MM.1S (cell line): Measurements from ENCODE around the gene CHD2.

Source experiments
- DNase-seq: peaks from one replicate; pipeline ENCODE4 v3.0.0-alpha.2; 2015
- H2AFZ ChIP-seq: fragments of 300-600 bp; sonication (generic); 2 replicates; pipeline ENCODE4 v1.6.0; 2016; ENCODE audit warnings: antibody characterized with exemption, low read length
- H3F3A ChIP-seq: fragments of 300-600 bp; sonication (generic); 2 replicates; pipeline ENCODE4 v1.6.1; 2016; ENCODE audit warnings: mild to moderate bottlenecking, antibody characterized with exemption, low read length, moderate library complexity, mixed read lengths; ENCODE audit not compliant: insufficient read depth
- H3K27ac ChIP-seq: fragments of 300-600 bp; sonication (generic); 2 replicates; pipeline ENCODE4 v1.5.1; 2016; ENCODE audit warnings: mild to moderate bottlenecking, low read length
- H3K27me3 ChIP-seq: fragments of 300-600 bp; sonication (generic); replicated peaks from 2 replicates; pipeline ENCODE4 v1.6.0; 2016; ENCODE audit warnings: low read length; ENCODE audit not compliant: insufficient read depth
- H3K36me3 ChIP-seq: fragments of 300-600 bp; sonication (generic); replicated peaks from 2 replicates; pipeline ENCODE4 v1.6.1; 2016; ENCODE audit warnings: mild to moderate bottlenecking, low read length, mixed read lengths; ENCODE audit not compliant: insufficient read depth
- H3K4me1 ChIP-seq: fragments of 300-600 bp; sonication (generic); 2 replicates; pipeline ENCODE4 v1.6.1; 2016; ENCODE audit warnings: low read length, mixed read lengths
- H3K4me2 ChIP-seq: fragments of 300-600 bp; sonication (generic); 2 replicates; pipeline ENCODE4 v1.6.0; 2016; ENCODE audit warnings: low read depth, low read length
- H3K4me3 ChIP-seq: fragments of 300-600 bp; sonication (generic); 2 replicates; pipeline ENCODE4 v1.5.1; 2016; ENCODE audit warnings: low read length, mixed read lengths
- H3K79me2 ChIP-seq: fragments of 300-600 bp; sonication (generic); 2 replicates; pipeline ENCODE4 v1.6.1; 2016; ENCODE audit warnings: mixed run types, low read length, mixed read lengths
- H3K9ac ChIP-seq: fragments of 300-600 bp; sonication (generic); 2 replicates; pipeline ENCODE4 v1.6.1; 2016; ENCODE audit warnings: low read length, mixed read lengths
- H3K9me2 ChIP-seq: fragments of 300-600 bp; sonication (generic); replicated peaks from 2 replicates; pipeline ENCODE4 v1.6.1; 2016; ENCODE audit warnings: mild to moderate bottlenecking, low read length, mixed read lengths; ENCODE audit not compliant: insufficient read depth
- H3K9me3 ChIP-seq: fragments of 300-600 bp; sonication (generic); replicated peaks from 2 replicates; pipeline ENCODE4 v1.6.1; 2016; ENCODE audit warnings: mild to moderate bottlenecking, low read length, mixed read lengths; ENCODE audit not compliant: insufficient read depth
- H4K20me1 ChIP-seq: fragments of 300-600 bp; sonication (generic); 2 replicates; pipeline ENCODE4 v1.6.1; 2016; ENCODE audit warnings: mild to moderate bottlenecking, low read length, moderate library complexity, mixed read lengths; ENCODE audit not compliant: insufficient read depth
- CTCF ChIP-seq: fragments of 300-600 bp; sonication (generic); IDR thresholded peaks from 2 replicates; pipeline ENCODE4 v1.5.1; 2016; ENCODE audit warnings: antibody characterized with exemption, low read length, mixed read lengths
- EZH2 ChIP-seq: fragments of 300-600 bp; sonication (generic); optimal IDR thresholded peaks from 2 replicates; pipeline ENCODE3; 2017; ENCODE audit warnings: low read depth, mild to moderate bottlenecking, antibody characterized with exemption, low read length, mixed read lengths
- EZH2phosphoT487 ChIP-seq: fragments of 300-600 bp; sonication (generic); IDR thresholded peaks from 2 replicates; pipeline ENCODE4 v1.6.1; 2018; ENCODE audit warnings: antibody characterized with exemption, low read length

The CHD2 gene

GRCh38 chr15:93076875-93077274 lies 176.8 kb downstream of the CHD2 start:
- Histone ChIP-seq H3K27ac (no peak overlapping the region), H3K36me3 (no peaks in the 10 kb centered on the region), H3F3A (no peaks in the 10 kb centered on the region), H3K79me2 (no peaks in the 10 kb centered on the region), H3K4me2 (no peak overlapping the region), H3K4me3 (no peak overlapping the region), H3K27me3 (peaks cover 9% of the 10 kb centered on the region), H3K9ac (no peak overlapping the region), H2AFZ (no peak overlapping the region), H3K9me2 (no peaks in the 10 kb centered on the region), H3K9me3 (no peaks in the 10 kb centered on the region), H4K20me1 (no peaks in the 10 kb centered on the region), H3K4me1 (no peaks in the 10 kb centered on the region)
- TF ChIP-seq EZH2 (no peak), CTCF (no peak), EZH2phosphoT487 (no peak)
- no peak for DNase-seq
